HL-60/S4 treated with retinoic acid at 250 ng/mL for 4 days and 3 days (cell line): ENCODE measurements around the gene RAD51B.

ENCODE experiments used
- in situ Hi-C: fragments of 300-500 bp; cut with MboI; formaldehyde crosslinking; loops from 2 replicates; pipeline ENCODE4 v1.7.0; 2022; ENCODE audit warnings: low sequenced_read_pairs

RAD51B gene

DNA sequence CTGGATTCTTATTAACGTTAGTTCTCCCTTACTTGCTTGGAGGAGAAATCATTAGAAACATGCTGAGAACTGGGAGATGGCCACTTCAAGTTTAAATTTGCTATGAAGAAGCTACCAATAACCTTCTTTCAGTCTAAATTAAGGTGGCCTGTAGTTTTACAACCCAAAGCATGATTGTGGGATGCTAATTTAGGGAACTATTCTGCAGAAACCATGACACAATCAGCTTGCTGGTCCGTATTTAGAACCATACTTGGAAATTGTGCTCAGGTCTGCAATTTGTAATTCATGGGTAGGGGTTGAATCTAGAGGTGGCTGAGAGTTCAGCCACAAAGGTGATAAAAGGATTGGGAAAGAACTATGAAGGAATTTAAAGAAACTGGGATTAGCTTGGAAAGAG, 405.7 kb downstream of the RAD51B start:
- in situ Hi-C loops, result loop anchor here (25.0 kb wide), 1 partner anchor 288 kb away; no protein-coding TSS in a partner anchor

- in situ Hi-C loops, result loop anchor here (25.0 kb wide), 1 partner anchor 289 kb away; no protein-coding TSS in a partner anchor
Observed at GRCh38 chr14:68226523-68226922, 406.9 kb downstream of the RAD51B start.

- in situ Hi-C loops, result loop anchor here (25.0 kb wide), 1 partner anchor 291 kb away; no protein-coding TSS in a partner anchor
Observed at GRCh38 chr14:68228656-68229055, 409.1 kb downstream of the RAD51B start.

- in situ Hi-C loops, result loop anchor here (25.0 kb wide), 1 partner anchor 292 kb away; no protein-coding TSS in a partner anchor
Observed at GRCh38 chr14:68229423-68230100, 410.0 kb downstream of the RAD51B start.

- in situ Hi-C loops, result loop anchor here (25.0 kb wide), 1 partner anchor 293 kb away; no protein-coding TSS in a partner anchor
Observed at GRCh38 chr14:68230202-68230949, 410.8 kb downstream of the RAD51B start.

- in situ Hi-C loops, result loop anchor here (25.0 kb wide), 1 partner anchor 294 kb away; no protein-coding TSS in a partner anchor
Observed at GRCh38 chr14:68230950-68231717, 411.6 kb downstream of the RAD51B start.

- in situ Hi-C loops, result loop anchor here (25.0 kb wide), 1 partner anchor 295 kb away; no protein-coding TSS in a partner anchor
Observed at GRCh38 chr14:68231898-68232297, 412.3 kb downstream of the RAD51B start.

- in situ Hi-C loops, result loop anchor here (25.0 kb wide), 1 partner anchor 295 kb away; no protein-coding TSS in a partner anchor
Observed at GRCh38 chr14:68232300-68233055, 412.9 kb downstream of the RAD51B start.

GRCh38 chr14:68233101-68233784, 413.7 kb downstream of the RAD51B start:
- in situ Hi-C loops, result loop anchor here (25.0 kb wide), 1 partner anchor 296 kb away; no protein-coding TSS in a partner anchor

DNA sequence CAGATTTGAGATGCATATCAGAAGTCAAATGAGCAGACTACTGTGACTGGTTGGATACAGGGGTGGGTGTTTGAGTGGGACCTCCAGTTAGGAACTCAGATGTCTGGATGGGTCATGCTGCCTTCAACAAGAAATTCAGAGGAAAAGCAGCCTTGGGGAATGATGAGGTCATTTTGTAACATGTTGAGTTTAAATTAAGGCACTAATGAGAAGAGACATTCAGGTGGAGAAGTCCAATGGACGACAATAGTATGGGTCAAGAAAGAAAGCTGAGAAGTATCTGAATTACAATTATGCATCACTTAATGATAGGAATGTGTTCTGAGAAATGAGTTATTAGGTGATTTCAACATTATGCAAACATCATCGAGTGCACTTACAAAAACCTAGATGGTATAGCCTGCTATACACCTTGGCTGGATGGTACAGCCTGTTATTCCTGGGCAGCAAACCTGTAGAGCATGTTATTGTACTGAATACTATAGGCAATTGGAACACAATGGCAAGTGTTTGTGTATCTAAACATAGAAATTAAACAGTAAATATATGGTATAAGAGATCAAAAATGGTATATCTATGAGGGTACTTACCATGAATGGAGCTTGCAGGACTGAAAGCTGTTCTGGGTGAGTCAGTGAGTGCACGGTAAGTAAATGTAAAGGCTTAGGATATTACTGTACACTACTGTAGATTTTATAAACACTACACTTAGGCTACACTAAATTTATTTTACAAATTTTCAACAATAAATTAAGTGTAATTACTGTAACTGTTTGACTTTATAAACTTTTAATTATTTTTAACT, 414.7 kb downstream of the RAD51B start:
- in situ Hi-C loops, result loop anchor here (25.0 kb wide), 1 partner anchor 297 kb away; no protein-coding TSS in a partner anchor

GRCh38 chr14:68235011-68235410, 415.4 kb downstream of the RAD51B start:
- in situ Hi-C loops, result loop anchor here (25.0 kb wide), 1 partner anchor 298 kb away; no protein-coding TSS in a partner anchor

DNA sequence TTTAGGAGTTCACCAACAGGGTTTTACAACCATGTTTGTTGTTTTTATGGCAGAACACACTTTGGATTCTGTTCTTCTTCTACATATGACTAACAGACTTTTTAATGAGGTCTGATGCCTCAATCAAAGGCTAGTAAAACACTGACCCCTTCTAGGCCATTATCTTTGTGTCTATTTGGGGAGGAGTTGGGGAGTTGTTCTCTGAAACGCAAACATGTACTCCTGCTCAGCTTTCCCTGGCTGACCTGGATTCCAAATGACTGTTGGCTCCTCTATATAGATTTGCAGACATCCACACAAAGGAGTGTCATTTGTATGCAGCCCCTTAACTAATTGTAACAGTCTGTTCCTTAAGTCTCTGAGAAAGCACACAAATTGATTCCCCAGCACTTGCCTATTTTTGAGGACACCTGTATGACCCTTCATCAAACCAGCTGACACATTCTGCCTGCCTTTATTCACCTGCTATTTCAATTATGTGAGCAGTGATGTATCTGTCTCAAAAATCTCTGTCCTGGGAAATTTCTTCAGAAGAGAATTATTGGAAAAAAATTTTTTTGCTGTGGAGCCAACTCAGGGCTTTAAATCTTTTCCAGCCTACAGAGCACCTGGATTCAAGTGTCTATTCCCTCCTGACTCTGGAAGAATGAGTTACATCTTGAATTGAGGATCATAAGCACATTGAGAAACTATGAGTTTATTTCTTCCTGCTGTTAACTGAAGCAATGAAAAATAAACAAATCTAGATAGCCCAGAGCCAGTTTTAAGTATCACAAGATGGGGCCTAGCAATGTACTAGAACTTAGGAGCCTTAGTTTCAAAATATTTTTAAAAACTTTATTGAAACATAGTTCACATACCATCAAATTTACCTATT, 417.2 kb downstream of the RAD51B start:
- in situ Hi-C loops, result loop anchor here (25.0 kb wide), 1 partner anchor 300 kb away; no protein-coding TSS in a partner anchor

GRCh38 chr14:68238551-68238950, 419.0 kb downstream of the RAD51B start:
- in situ Hi-C loops, result loop anchor here (25.0 kb wide), 1 partner anchor 301 kb away; no protein-coding TSS in a partner anchor

GRCh38 chr14:68238976-68239375, 419.4 kb downstream of the RAD51B start:
- in situ Hi-C loops, result loop anchor here (25.0 kb wide), 1 partner anchor 302 kb away; no protein-coding TSS in a partner anchor

- in situ Hi-C loops, result loop anchor here (25.0 kb wide), 1 partner anchor 303 kb away; no protein-coding TSS in a partner anchor
Observed at GRCh38 chr14:68239988-68240771, 420.6 kb downstream of the RAD51B start.

DNA sequence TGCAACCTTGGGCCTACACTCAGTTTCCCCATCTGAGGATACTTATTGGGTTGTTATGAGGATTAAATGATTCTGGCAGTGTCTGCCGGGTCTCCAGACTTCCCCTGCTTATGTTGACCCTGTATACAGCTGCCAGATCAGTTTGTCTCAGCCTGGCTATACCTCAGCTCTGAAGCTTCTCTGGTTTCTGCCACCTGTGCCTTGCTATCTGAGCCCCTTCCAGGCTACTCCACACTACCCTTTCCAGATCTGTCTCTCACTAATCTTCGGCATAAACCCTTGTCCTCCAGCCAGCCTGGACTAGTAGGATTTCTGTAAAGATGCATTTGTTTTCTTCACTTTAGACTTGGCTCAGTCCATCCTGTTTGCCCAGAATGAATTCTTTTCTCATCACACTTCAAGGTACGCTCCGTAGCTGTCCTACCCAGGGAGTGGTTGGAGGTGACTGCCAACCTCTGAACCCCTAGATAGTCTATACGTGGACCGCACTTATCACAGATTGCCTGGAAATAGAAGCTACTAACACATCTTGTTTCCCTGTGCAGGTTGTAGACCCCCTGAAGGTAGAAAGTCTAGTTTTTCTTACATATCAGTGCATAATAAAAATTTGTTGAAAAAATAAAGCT, 422.4 kb downstream of the RAD51B start:
- in situ Hi-C loops, result loop anchor here (25.0 kb wide), 1 partner anchor 305 kb away; no protein-coding TSS in a partner anchor
